Thyroid gland (tissue), 4 donors: Measurements from ENCODE around the gene USP8. TPM values are rescaled to one million over a fixed set of nuclear protein-coding genes. Genes with fewer than 3 reads are reported as not detected.
"Not testable (repeated sequence)": the region's sequence is repeated elsewhere in the genome, so short reads cannot be mapped to it uniquely, and the experiment has no call there.

Experiments
- DNase-seq, 2 donors: peaks; one replicate each; pipeline ENCODE4 v3.0.0-alpha.2; 2019
- H3K27ac ChIP-seq, 3 donors: fragments of 200-600 bp; sonication (generic); 1 replicate in 2 of 3; 2 replicates in 1 of 3; pipeline ENCODE4 v1.5.1; 2016 to 2019; ENCODE audit warnings: mild to moderate bottlenecking in 1 of 3, moderate library complexity in 1 of 3
- H3K27me3 ChIP-seq: fragments of 200-600 bp; sonication (generic); one replicate; pipeline ENCODE4 v1.5.1; 2019
- H3K36me3 ChIP-seq, 2 donors: fragments of 200-600 bp; sonication (generic); one replicate each; pipeline ENCODE4 v1.5.1; 2016 to 2019
- H3K4me1 ChIP-seq, 2 donors: fragments of 200-600 bp; sonication (generic); one replicate each; pipeline ENCODE4 v1.5.1; 2017 to 2019
- H3K4me3 ChIP-seq, 3 donors: fragments of 200-600 bp; sonication (generic); replicated peaks in 1 of 3; 1 replicate in 2 of 3; 2 replicates in 1 of 3; pipeline ENCODE4 v1.5.1; 2016; ENCODE audit warnings: mild to moderate bottlenecking in 1 of 3
- H3K9me3 ChIP-seq: fragments of 200-600 bp; sonication (generic); one replicate; pipeline ENCODE4 v1.5.1; 2017
- CTCF ChIP-seq, 6 experiments: fragments of 200-600 bp in 3 of 6; fragments of 450-650 bp in 3 of 6; sonication (generic) in 3 of 6; IDR thresholded peaks; one replicate each; pipeline ENCODE4 v1.5.1; 2016 to 2019; ENCODE audit warnings: antibody characterized with exemption in 6 of 6, mild to moderate bottlenecking in 2 of 6, inconsistent platforms in 1 of 6, moderate library complexity in 1 of 6
- POLR2A ChIP-seq, 2 donors: fragments of 450-650 bp; IDR thresholded peaks; one replicate each; pipeline ENCODE4 v1.6.1; 2017; ENCODE audit warnings: antibody characterized with exemption in 2 of 2, mild to moderate bottlenecking in 2 of 2, moderate library complexity in 1 of 2
- WGBS, 2 donors: methylation state at CpG; one replicate each; pipeline ENCODE4 v1.1.5; 2017; 5-methylcytosine and 5-hydroxymethylcytosine counted together
- intact Hi-C: fragments of 100-400 bp; cut with DNase I; formaldehyde crosslinking; loops from one replicate; pipeline ENCODE4 v1.15.1; 2023
- total RNA-seq, 4 donors: library from RNA; depleted of rRNA; stranded (reverse); fragments of >200 nt; gene quantifications; one replicate each; pipeline ENCODE4 v1.2.3, GENCODE V29; 2016

USP8 gene
- total RNA-seq, 4 donors from 2014 or later: 62.8 to 89.6 (median 87.9) TPM

DNA sequence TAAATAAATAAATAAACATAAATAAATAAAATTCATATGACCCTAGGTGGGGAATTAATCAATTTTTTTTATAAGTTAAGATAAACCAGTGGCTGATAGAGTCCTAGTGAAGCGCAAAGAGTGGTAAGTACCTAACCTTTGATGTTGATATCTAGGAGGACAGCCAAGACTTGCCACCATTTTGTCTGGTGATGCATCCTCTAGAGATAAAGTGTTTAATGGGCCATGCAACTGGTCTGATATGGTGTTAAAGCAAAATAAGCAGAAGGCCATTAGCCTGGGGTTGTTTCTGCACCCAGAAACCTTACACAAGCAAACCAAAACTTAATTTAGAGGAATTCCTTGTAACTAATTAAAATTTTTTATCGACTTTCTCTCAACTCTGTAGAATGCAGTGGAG, 9.6 kb upstream of the USP8 start:
- no peak for DNase-seq
- Histone ChIP-seq H3K36me3 (no peaks in the 10 kb centered on the region), H3K9me3 (no peaks in the 10 kb centered on the region), H3K27me3 (no peaks in the 10 kb centered on the region), H3K4me1 (no peaks in the 10 kb centered on the region), H3K4me3 (no peak overlapping the region), H3K27ac (no peak overlapping the region)
- intact Hi-C loops: no loop called here
- WGBS, 2 donors: 95 to 99% methylated on average over 2 of the region's 2 CpGs
- no peak for TF ChIP-seq POLR2A (IDR thresholded peaks at IDR 0.05)
- no peak for TF ChIP-seq CTCF (IDR thresholded peaks at IDR 0.05)

DNA sequence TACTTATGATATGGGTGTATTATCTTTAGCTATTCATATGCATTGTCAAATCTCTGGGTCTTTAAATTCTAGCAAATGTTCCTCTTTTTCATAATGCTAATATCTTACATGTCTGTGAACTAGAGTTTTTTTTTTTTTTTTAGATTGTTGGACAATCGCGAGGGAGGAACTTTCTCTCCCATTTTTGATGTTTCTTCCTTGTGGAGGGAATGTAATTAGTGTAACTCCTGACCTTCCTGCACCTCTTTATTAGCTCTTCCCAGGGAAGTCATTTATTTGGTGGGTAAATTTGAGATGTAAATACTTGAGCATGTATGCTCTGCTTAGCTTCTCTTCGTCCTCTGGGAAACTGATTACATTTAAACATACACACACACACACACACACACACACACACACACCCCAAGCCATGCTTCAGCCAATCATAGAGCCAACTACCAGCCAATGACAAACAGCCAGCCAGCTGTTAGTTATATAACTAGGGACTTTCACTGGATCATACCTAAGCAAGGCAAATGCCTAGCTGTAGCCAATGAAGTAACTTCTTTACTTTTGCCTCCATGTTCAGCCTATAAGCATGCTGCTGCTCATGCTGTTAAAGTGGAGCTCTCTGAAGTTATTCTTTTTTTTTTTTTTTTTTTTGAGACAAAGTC, 8.3 kb upstream of the USP8 start:
- H3K4me3 ChIP-seq: no peak overlapping the region
- no peak overlapping the region for H3K27ac ChIP-seq
- no peaks in the 10 kb centered on the region for H3K36me3 ChIP-seq
- no peak for TF ChIP-seq CTCF (IDR thresholded peaks at IDR 0.05)
- no peak for TF ChIP-seq POLR2A (IDR thresholded peaks at IDR 0.05)
- no peaks in the 10 kb centered on the region for H3K27me3 ChIP-seq
- intact Hi-C loops: no loop called here
- H3K4me1 ChIP-seq: no peaks in the 10 kb centered on the region
- H3K9me3 ChIP-seq: no peaks in the 10 kb centered on the region
- DNase-seq: no peak
- WGBS, 2 donors: 76 to 79% methylated on average over 3 of the region's 3 CpGs

- no peak for TF ChIP-seq POLR2A (IDR thresholded peaks at IDR 0.05)
- no peak for TF ChIP-seq CTCF (IDR thresholded peaks at IDR 0.05)
- Histone ChIP-seq H3K27me3 (no peaks in the 10 kb centered on the region), H3K27ac (no peak overlapping the region), H3K4me1 (no peaks in the 10 kb centered on the region), H3K9me3 (no peaks in the 10 kb centered on the region), H3K4me3 (no peak overlapping the region), H3K36me3 (no peaks in the 10 kb centered on the region)
- intact Hi-C loops: no loop called here
- no peak for DNase-seq
- 94% methylated on average over 1 of the region's 1 CpG for WGBS, 2 donors
Observed at GRCh38 chr15:50416890-50417289, 7.3 kb upstream of the USP8 start.

DNA sequence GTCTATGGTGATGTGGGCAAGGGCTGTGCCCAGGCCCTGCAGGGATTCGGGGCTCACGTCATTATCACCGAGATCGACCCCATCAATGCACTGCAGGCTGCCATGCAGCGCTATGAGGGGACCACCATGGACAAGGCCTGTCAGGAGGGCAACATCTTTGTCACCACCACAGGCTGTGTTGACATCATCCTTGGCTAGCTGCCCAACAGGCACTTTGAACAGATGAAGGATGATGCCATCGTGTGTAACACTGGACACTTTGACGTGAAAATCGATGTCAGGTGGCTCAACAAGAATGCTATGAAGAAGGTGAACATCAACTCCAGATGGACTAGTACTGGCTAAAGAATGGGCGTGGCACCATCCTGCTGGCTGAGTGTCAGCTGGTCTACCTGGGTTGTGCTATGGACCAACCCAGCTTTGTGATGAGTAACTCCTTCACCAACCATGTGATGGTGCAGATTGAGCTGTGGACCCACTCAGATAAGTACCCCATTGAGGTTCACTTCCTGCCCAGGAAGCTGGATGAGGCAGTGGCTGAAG, 6.1 kb upstream of the USP8 start:
- Histone ChIP-seq H3K4me3 (no peak overlapping the region), H3K27me3 (no peaks in the 10 kb centered on the region), H3K36me3 (no peaks in the 10 kb centered on the region), H3K4me1 (no peaks in the 10 kb centered on the region), H3K9me3 (no peaks in the 10 kb centered on the region), H3K27ac (no peak overlapping the region)
- 94 to 95% methylated on average over 8 to 9 of the region's 9 CpGs for WGBS, 2 donors
- intact Hi-C loops: no loop called here
- TF ChIP-seq CTCF (IDR thresholded peaks at IDR 0.05) (no peak), POLR2A (IDR thresholded peaks at IDR 0.05) (no peak)
- DNase-seq: no peak

GRCh38 chr15:50425219-50425618, 1.0 kb downstream of the USP8 start:
- Histone ChIP-seq H3K27me3 (no peaks in the 10 kb centered on the region), H3K4me3 (peak overlapping the region in 2 of 3 donors; percentile 66 to 71), H3K36me3 (no peaks in the 10 kb centered on the region), H3K4me1 (peaks cover 10 to 15% of the 10 kb centered on the region in 2 donors), H3K9me3 (no peaks in the 10 kb centered on the region), H3K27ac (peak overlapping the region in 2 of 3 donors; percentile 87 to 92)
- no peak for DNase-seq
- WGBS, 2 donors: 14 to 21% methylated on average over 5 of the region's 5 CpGs
- TF ChIP-seq CTCF (IDR thresholded peaks at IDR 0.05) (no peak), POLR2A (IDR thresholded peaks at IDR 0.05) (no peak)
- intact Hi-C loops: no loop called here

DNA sequence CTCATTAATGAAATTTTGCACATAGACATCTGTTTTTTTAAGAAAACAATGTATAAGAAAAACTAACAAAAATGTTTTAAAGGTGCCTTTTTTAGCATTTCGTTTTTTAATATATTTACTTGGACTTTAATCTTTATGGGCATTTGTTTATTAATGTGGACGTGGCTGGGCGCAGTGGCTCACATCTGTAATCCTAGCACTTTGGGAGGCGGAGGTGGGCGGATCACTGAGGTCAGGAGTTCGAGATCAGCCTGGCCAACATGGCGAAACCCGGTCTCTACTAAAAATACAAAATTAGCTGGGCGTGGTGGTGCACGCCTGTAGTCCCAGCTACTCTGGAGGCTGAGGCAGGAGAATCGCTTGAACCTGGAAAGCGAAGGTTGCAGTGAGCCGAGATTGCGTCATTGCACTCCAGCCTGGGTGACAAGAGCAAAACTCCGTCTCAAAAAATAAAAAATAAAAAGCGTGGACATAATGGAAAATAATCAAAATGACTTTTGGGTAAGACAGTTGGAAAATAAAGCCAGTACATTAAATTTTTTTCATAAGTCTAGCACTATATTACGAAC, 1.6 kb downstream of the USP8 start:
- intact Hi-C loops, H3K27me3 ChIP-seq, H3K27ac ChIP-seq, H3K36me3 ChIP-seq, DNase-seq, H3K9me3 ChIP-seq: not testable (repeated sequence)
- Histone ChIP-seq H3K4me1 (peaks cover 10 to 15% of the 10 kb centered on the region in 2 donors), H3K4me3 (peak overlapping the region in 2 of 3 donors; percentile 66 to 71)
- WGBS, 2 donors: 92% methylated on average over 17 of the region's 17 CpGs
